Keratinocyte (primary cell): ENCODE measurements around the gene BNC2. TPM values are rescaled to one million over a fixed set of nuclear protein-coding genes. Genes with fewer than 3 reads are reported as not detected.

ENCODE experiments used
- DNase-seq: peaks from one replicate; pipeline ENCODE4 v3.0.0-alpha.2; 2011; ENCODE audit warnings: low read depth, missing footprints, low spot score
- FAIRE-seq: peaks from 2 replicates; lab custom pipeline; 2011; peaks lifted over from hg19 to GRCh38; lab: Jason Lieb, UNC
- H2AFZ ChIP-seq: 2 replicates; pipeline ENCODE4 v1.6.0; 2012; ENCODE audit warnings: low read length, control low read depth, inconsistent platforms; ENCODE audit not compliant: control insufficient read depth
- H3K27ac ChIP-seq: 2 replicates; pipeline ENCODE4 v1.5.1; 2011; ENCODE audit warnings: low read length; ENCODE audit not compliant: control insufficient read depth, insufficient read depth
- H3K27me3 ChIP-seq: 3 replicates; pipeline ENCODE4 v1.6.0; 2011; ENCODE audit warnings: low read length; ENCODE audit not compliant: control insufficient read depth, insufficient read depth; ENCODE audit errors: extremely low read depth
- H3K36me3 ChIP-seq, 2 experiments: 2 replicates in 1 of 2; 3 replicates in 1 of 2; pipeline ENCODE4 v1.5.1; 2011; ENCODE audit warnings: low read length in 2 of 2, mild to moderate bottlenecking in 1 of 2; ENCODE audit not compliant: control insufficient read depth in 2 of 2, insufficient read depth in 2 of 2; ENCODE audit errors: extremely low read depth in 1 of 2
- H3K4me1 ChIP-seq: 3 replicates; pipeline ENCODE4 v1.5.1; 2011; ENCODE audit warnings: low read length; ENCODE audit not compliant: control insufficient read depth, insufficient read depth; ENCODE audit errors: extremely low read depth
- H3K4me2 ChIP-seq: 3 replicates; pipeline ENCODE4 v1.6.0; 2011; ENCODE audit warnings: low read depth, low read length; ENCODE audit not compliant: control insufficient read depth, insufficient read depth; ENCODE audit errors: extremely low read depth
- H3K4me3 ChIP-seq, 3 experiments: fragments of 200-600 bp in 1 of 3; sonication (generic) in 1 of 3; 2 replicates in 2 of 3; 3 replicates in 1 of 3; pipeline ENCODE4 v1.5.1; 2011 to 2016; ENCODE audit warnings: low read length in 3 of 3, mild to moderate bottlenecking in 3 of 3, control low read depth in 2 of 3, inconsistent platforms in 1 of 3, low read depth in 1 of 3, mixed read lengths in 1 of 3, mixed run types in 1 of 3, moderate library complexity in 1 of 3; ENCODE audit not compliant: control insufficient read depth in 2 of 3, insufficient read depth in 2 of 3; ENCODE audit errors: extremely low read depth in 1 of 3
- H3K79me2 ChIP-seq: 2 replicates; pipeline ENCODE4 v1.6.0; 2012; ENCODE audit warnings: low read length; ENCODE audit not compliant: control insufficient read depth, insufficient read depth
- H3K9ac ChIP-seq: 3 replicates; pipeline ENCODE4 v1.6.0; 2011; ENCODE audit warnings: low read length; ENCODE audit not compliant: control insufficient read depth, insufficient read depth; ENCODE audit errors: extremely low read depth
- H3K9me1 ChIP-seq: 3 replicates; pipeline ENCODE4 v1.6.0; 2011; ENCODE audit warnings: low read length; ENCODE audit not compliant: control insufficient read depth, insufficient read depth; ENCODE audit errors: extremely low read depth
- H3K9me3 ChIP-seq: 2 replicates; pipeline ENCODE4 v1.5.1; 2012; ENCODE audit warnings: low read depth, low read length; ENCODE audit not compliant: control insufficient read depth
- H4K20me1 ChIP-seq: 3 replicates; pipeline ENCODE4 v1.6.0; 2011; ENCODE audit warnings: low read length; ENCODE audit not compliant: control insufficient read depth, insufficient read depth; ENCODE audit errors: extremely low read depth
- CTCF ChIP-seq, 3 experiments: IDR thresholded peaks in 1 of 3; conservative IDR thresholded peaks in 1 of 3; optimal IDR thresholded peaks in 1 of 3; 2 replicates in 2 of 3; 3 replicates in 1 of 3; pipeline versions ENCODE3 to v1.5.1; 2011; ENCODE audit warnings: low read length in 3 of 3, mild to moderate bottlenecking in 3 of 3, moderate library complexity in 2 of 3, control low read depth in 1 of 3, inconsistent platforms in 1 of 3; ENCODE audit not compliant: insufficient read depth in 2 of 3; ENCODE audit errors: extremely low read depth in 1 of 3
- EZH2 ChIP-seq: IDR thresholded peaks from one replicate; pipeline ENCODE4 v1.6.1; 2012; ENCODE audit warnings: inconsistent platforms, mild to moderate bottlenecking, low read length, moderate library complexity
- dilution Hi-C: fragments of 300-500 bp; cut with MboI; formaldehyde crosslinking; loops from one replicate; pipeline ENCODE4 v1.7.0; 2020; ENCODE audit warnings: low sequenced_read_pairs; ENCODE audit not compliant: extremely low pct_ligation_motif_present
- polyA plus RNA-seq, 5 experiments: library from polyadenylated mRNA; depleted of rRNA in 3 of 5; stranded (reverse) in 3 of 5; stranded (forward) in 1 of 5; unstranded in 1 of 5; fragments of >200 nt; gene quantifications; 1 replicate in 1 of 5; 2 replicates in 3 of 5; 3 replicates in 1 of 5; pipeline versions ENCODE4 v1.2.1 to v1.2.3, GENCODE V29; 2011 to 2012; ENCODE audit warnings: missing spikeins in 2 of 5, low read depth in 1 of 5, low replicate concordance in 1 of 5

The BNC2 gene
- polyA plus RNA-seq, 1 donor (not counting 4 experiments of a cell fraction or from before 2014, with no cell fraction given) = 1.1 TPM

DNA sequence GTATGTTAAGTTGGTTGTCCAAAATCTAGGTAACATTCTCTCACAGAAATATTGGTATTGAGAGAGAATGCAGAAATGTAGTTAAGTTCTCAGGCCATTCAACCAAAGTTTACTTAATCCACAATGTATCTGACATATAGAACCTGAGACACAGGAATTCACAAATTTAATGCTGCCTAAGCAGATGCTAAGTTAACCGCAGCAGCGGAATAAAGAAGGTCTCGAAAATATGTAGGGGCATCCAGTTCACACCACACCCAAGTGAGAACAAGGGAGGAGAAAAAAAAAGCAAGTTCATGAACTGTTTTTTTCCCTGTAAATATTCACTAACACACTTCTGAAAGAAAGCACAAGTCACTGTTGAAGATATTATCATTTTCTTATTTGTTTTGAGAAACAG lies 194.0 kb downstream of the BNC2 start:
- no peaks in the 10 kb centered on the region for H3K9me3 ChIP-seq
- H4K20me1 ChIP-seq = no peaks in the 10 kb centered on the region
- TF ChIP-seq EZH2 (no peak), CTCF (optimal IDR thresholded peaks at IDR 0.05 in 1 of 3, IDR thresholded peaks at IDR 0.05 in 1 of 3, conservative IDR thresholded peaks at IDR 0.05 in 1 of 3; ENCODE audit: extremely low read depth in 1 of 3, insufficient read depth in 2 of 3, low read length in 3 of 3) (no peak)
- no peak overlapping the region for H2AFZ ChIP-seq
- no peak for DNase-seq
- FAIRE-seq = no peak
- H3K4me3 ChIP-seq = no peak overlapping the region
- no peaks in the 10 kb centered on the region for H3K79me2 ChIP-seq
- H3K4me2 ChIP-seq = no peak overlapping the region
- dilution Hi-C loops = no loop called here
- H3K9me1 ChIP-seq = no peaks in the 10 kb centered on the region
- no peaks in the 10 kb centered on the region for H3K36me3 ChIP-seq
- H3K4me1 ChIP-seq = no peaks in the 10 kb centered on the region
- H3K27ac ChIP-seq = no peak overlapping the region
- no peaks in the 10 kb centered on the region for H3K27me3 ChIP-seq
- H3K9ac ChIP-seq = no peak overlapping the region

DNA sequence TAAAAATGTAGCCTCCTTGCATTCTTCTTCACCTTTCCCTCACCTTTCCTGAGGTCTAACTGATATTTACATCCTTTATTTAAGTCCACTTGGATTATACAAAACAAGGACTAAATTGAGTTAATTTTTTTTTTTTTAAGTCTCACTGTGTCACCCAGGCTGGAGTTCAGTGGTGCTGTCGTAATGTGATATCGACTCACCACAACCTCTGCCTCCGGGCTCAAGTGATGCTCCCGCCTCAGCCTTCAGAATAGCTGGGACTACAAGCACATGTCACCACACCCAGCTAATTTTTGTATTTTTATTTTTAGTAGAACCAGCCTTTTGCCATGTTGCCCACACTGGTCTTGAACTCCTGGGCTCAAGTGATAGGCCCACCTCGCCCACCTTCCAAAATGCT lies 195.3 kb downstream of the BNC2 start:
- Histone ChIP-seq H3K9me3 (no peaks in the 10 kb centered on the region), H3K4me3 (no peak overlapping the region), H4K20me1 (no peaks in the 10 kb centered on the region), H3K4me1 (peaks cover 7% of the 10 kb centered on the region), H2AFZ (no peak overlapping the region), H3K36me3 (no peaks in the 10 kb centered on the region), H3K27me3 (no peaks in the 10 kb centered on the region), H3K4me2 (no peak overlapping the region), H3K9ac (no peak overlapping the region), H3K79me2 (no peaks in the 10 kb centered on the region), H3K9me1 (no peaks in the 10 kb centered on the region), H3K27ac (no peak overlapping the region)
- FAIRE-seq = no peak
- no peak for DNase-seq
- dilution Hi-C loops = no loop called here
- TF ChIP-seq CTCF (optimal IDR thresholded peaks at IDR 0.05 in 1 of 3, IDR thresholded peaks at IDR 0.05 in 1 of 3, conservative IDR thresholded peaks at IDR 0.05 in 1 of 3; ENCODE audit: extremely low read depth in 1 of 3, insufficient read depth in 2 of 3, low read length in 3 of 3) = no peak
